Measurements from ENCODE around the gene MIGA1.

DNA sequence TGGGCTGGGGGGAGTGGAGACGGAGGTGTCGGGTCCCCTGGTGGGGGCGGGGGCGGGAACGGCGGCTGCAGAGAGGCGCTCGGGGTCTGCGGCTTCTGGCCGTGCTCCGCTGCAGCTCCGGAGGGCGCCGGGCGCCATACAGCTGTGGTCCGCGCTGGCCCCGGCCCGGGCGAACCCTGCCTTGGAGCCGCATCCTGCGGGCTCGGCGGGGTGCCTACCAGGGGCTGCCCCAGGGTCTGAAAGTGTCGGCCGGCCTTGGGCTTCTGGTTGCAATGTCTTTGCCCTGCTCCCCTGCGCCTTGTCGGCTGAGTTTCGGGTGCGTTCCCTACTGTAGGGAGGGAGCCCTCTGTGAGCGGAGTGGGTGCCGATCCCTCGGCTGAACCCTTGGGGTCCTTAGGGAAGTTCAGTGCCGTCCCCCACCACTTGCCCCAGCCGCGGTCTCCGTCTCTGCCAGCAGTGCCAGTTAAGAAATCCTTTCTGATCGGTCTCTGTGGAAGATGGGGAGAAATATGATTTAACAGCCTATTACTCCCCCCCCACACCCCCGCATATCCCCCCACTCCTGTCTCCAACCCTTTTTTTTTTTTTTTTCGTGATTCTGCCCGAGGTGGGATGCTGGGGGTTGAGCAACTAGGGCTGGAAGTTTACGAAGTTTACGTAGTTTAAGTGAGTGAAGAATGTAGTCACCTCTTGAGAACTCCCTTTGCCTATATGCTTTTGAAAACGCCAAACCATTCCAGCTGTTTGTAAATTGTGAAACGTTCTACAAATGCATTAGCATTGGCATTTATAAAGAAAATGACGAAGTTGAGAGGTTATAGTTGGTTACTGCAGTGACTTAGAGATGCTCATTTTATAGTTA, 109.6 kb downstream of the MIGA1 start:
- TF ChIP-seq SUZ12 (IDR thresholded peaks at IDR 0.05; ENCODE audit: extremely low read depth, insufficient read depth, insufficient read length) (no peak), YY1 (IDR thresholded peaks at IDR 0.05; ENCODE audit: insufficient read depth, insufficient read length) (no peak), ZNF274 (IDR thresholded peaks at IDR 0.05; ENCODE audit: low read depth, low read length) (no peak)
